Measurements from ENCODE around the gene MAPK6.

- no peak for TF ChIP-seq CTCF (conservative IDR thresholded peaks at IDR 0.05; ENCODE audit: low read depth, low read length)
- TF ChIP-seq NFE2L2 (IDR thresholded peaks at IDR 0.05; ENCODE audit: low read depth, low read length), result no peak
- TF ChIP-seq CEBPB (IDR thresholded peaks at IDR 0.05; ENCODE audit: low read depth, low read length), result no peak
- no peak for TF ChIP-seq POLR2A (IDR thresholded peaks at IDR 0.05; ENCODE audit: low read depth, low read length)
- no peak for TF ChIP-seq RAD21 (IDR thresholded peaks at IDR 0.05; ENCODE audit: low read length)
- no peak for TF ChIP-seq MAFK (IDR thresholded peaks at IDR 0.05; ENCODE audit: low read depth, low read length)
- no peak for TF ChIP-seq ELK1 (IDR thresholded peaks at IDR 0.05; ENCODE audit: borderline replicate concordance, low read depth, low read length)
- no peak for TF ChIP-seq RCOR1 (IDR thresholded peaks at IDR 0.05; ENCODE audit: insufficient replicate concordance, low read length)
- TF ChIP-seq MAZ (IDR thresholded peaks at IDR 0.05; ENCODE audit: borderline replicate concordance, low read depth, low read length), result no peak
These were observed 36.3 kb upstream of the MAPK6 start for GRCh38 chr15:51982770-51983103.

Data from IMR-90 (cell line).